Smooth muscle cell (in vitro differentiated cells): ENCODE data around the gene PCDHB8. TPM values are rescaled to one million over a fixed set of nuclear protein-coding genes. Genes with fewer than 3 reads are reported as not detected.
"Not testable (repeated sequence)": the region's sequence is repeated elsewhere in the genome, so short reads cannot be mapped to it uniquely, and the experiment has no call there.

Experiments used
- DNase-seq: peaks from one replicate; lab custom pipeline; 2025; ENCODE audit not compliant: unreplicated experiment; lab: John Stamatoyannopoulos, UW
- H2AFZ ChIP-seq: fragments of 200-600 bp; sonication (generic); 2 replicates; pipeline ENCODE4 v1.6.0; 2016; ENCODE audit warnings: antibody characterized with exemption, low read depth, mild to moderate bottlenecking
- H3F3A ChIP-seq: fragments of 200-600 bp; sonication (generic); 2 replicates; pipeline ENCODE4 v1.6.0; 2017; ENCODE audit warnings: antibody characterized with exemption, low read depth
- H3K27ac ChIP-seq: fragments of 200-600 bp; sonication (generic); 2 replicates; pipeline ENCODE4 v1.5.1; 2016; ENCODE audit warnings: low read depth, mild to moderate bottlenecking
- H3K27me3 ChIP-seq: fragments of 200-600 bp; sonication (generic); 2 replicates; pipeline ENCODE4 v1.6.1; 2016; ENCODE audit warnings: low read depth, mild to moderate bottlenecking
- H3K36me3 ChIP-seq: fragments of 200-600 bp; sonication (generic); 2 replicates; pipeline ENCODE4 v1.5.1; 2016; ENCODE audit warnings: low read depth
- H3K4me1 ChIP-seq: fragments of 200-600 bp; sonication (generic); 2 replicates; pipeline ENCODE4 v1.5.1; 2016; ENCODE audit warnings: low read depth
- H3K4me2 ChIP-seq: fragments of 200-600 bp; sonication (generic); 2 replicates; pipeline ENCODE4 v1.6.0; 2016; ENCODE audit warnings: mild to moderate bottlenecking
- H3K4me3 ChIP-seq: fragments of 200-600 bp; sonication (generic); 2 replicates; pipeline ENCODE4 v1.5.1; 2016; ENCODE audit warnings: mild to moderate bottlenecking
- H3K79me2 ChIP-seq: fragments of 200-600 bp; sonication (generic); 2 replicates; pipeline ENCODE4 v1.6.0; 2016; ENCODE audit warnings: low read depth, mild to moderate bottlenecking
- H3K9ac ChIP-seq: fragments of 200-600 bp; sonication (generic); 2 replicates; pipeline ENCODE4 v1.6.0; 2016; ENCODE audit warnings: low read depth
- H3K9me3 ChIP-seq: fragments of 200-600 bp; sonication (generic); replicated peaks from 2 replicates; pipeline ENCODE4 v1.5.1; 2016; ENCODE audit warnings: low read depth
- H4K20me1 ChIP-seq: fragments of 200-600 bp; sonication (generic); 2 replicates; pipeline ENCODE4 v1.6.0; 2016; ENCODE audit warnings: low read depth
- CTCF ChIP-seq: fragments of 200-600 bp; sonication (generic); IDR thresholded peaks from 2 replicates; pipeline ENCODE4 v1.5.1; 2017; ENCODE audit warnings: borderline replicate concordance, mild to moderate bottlenecking, antibody characterized with exemption; ENCODE audit not compliant: insufficient read depth, poor library complexity, severe bottlenecking
- WGBS: methylation state at CpG from one replicate; pipeline ENCODE4 v1.1.7; 2016; ENCODE audit warnings: low lambda C conversion rate; 5-methylcytosine and 5-hydroxymethylcytosine counted together
- polyA plus RNA-seq: library from polyadenylated mRNA; unstranded; fragments of >200 nt; fragmentation: Nextera tagmentation; extraction: Ambion mirVana; gene quantifications from 2 replicates; pipeline ENCODE4 v1.2.1, GENCODE V29; 2016
- total RNA-seq: library from RNA; depleted of rRNA; stranded (reverse); fragments of >200 nt; gene quantifications from 2 replicates; pipeline ENCODE4 v1.2.3, GENCODE V29; 2014

PCDHB8 gene
- total and polyA plus RNA-seq, 2 experiments from 2014 or later, result 0.90 to 1.1 TPM

DNA sequence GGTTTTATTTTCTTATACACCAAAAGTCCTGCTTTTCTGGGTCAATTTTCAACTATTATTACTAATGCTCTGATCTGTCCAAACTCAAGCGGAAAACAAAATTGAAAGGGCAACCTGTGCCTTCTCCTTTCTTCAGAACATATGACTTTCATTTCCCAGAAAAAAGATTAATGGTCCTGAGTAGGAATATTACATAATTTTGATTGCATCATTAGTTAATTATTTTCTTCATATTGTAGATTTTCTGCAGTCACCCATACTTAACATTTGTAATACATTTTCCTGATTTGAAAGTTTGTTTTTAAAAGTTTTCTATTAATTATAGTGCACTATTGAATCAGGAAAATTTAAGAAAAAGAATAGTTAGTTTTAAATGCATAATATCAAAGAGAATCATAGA lies 1.7 kb upstream of the PCDHB8 start:
- DNase-seq, result no peak
- H3K4me3 ChIP-seq, result no peak overlapping the region
- no peak overlapping the region for H3K4me2 ChIP-seq
- no peak for TF ChIP-seq CTCF
- no peaks in the 10 kb centered on the region for H3K9me3 ChIP-seq
- no peaks in the 10 kb centered on the region for H3F3A ChIP-seq
- H2AFZ ChIP-seq, result no peak overlapping the region
- H3K9ac ChIP-seq, result no peak overlapping the region
- no peaks in the 10 kb centered on the region for H3K4me1 ChIP-seq
- 95% methylated on average over 1 of the region's 1 CpG for WGBS
- H3K36me3 ChIP-seq, result no peaks in the 10 kb centered on the region
- H4K20me1 ChIP-seq, result no peaks in the 10 kb centered on the region
- H3K27ac ChIP-seq, result no peak overlapping the region
- H3K27me3 ChIP-seq, result no peaks in the 10 kb centered on the region
- H3K79me2 ChIP-seq, result no peaks in the 10 kb centered on the region

GRCh38 chr5:141179371-141179770 lies 1.8 kb downstream of the PCDHB8 start:
- not testable (repeated sequence) for DNase-seq, H3K9me3 ChIP-seq, H3K4me3 ChIP-seq, H3K9ac ChIP-seq, H2AFZ ChIP-seq, H3K27me3 ChIP-seq, H3K4me2 ChIP-seq, H3K36me3 ChIP-seq, H3K79me2 ChIP-seq, H3K4me1 ChIP-seq, H3F3A ChIP-seq, H4K20me1 ChIP-seq, H3K27ac ChIP-seq
- 97% methylated on average over 34 of the region's 39 CpGs for WGBS

DNA sequence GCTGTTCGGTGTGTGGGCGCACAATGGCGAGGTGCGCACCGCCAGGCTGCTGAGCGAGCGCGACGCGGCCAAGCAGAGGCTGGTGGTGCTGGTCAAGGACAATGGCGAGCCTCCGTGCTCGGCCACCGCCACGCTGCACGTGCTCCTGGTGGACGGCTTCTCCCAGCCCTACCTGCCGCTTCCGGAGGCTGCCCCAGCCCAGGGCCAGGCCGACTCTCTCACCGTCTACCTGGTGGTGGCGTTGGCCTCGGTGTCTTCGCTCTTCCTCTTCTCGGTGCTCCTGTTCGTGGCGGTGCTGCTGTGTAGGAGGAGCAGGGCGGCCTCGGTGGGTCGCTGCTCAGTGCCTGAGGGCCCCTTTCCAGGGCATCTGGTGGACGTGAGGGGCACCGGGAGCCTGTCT lies 2.3 kb downstream of the PCDHB8 start:
- H3F3A ChIP-seq, H3K27me3 ChIP-seq, H3K79me2 ChIP-seq, H3K4me3 ChIP-seq, H2AFZ ChIP-seq, H3K9me3 ChIP-seq, H3K4me2 ChIP-seq, H3K9ac ChIP-seq, DNase-seq, H3K4me1 ChIP-seq, H4K20me1 ChIP-seq, H3K36me3 ChIP-seq, H3K27ac ChIP-seq: not testable (repeated sequence)
- WGBS, result 94% methylated on average over 27 of the region's 32 CpGs

- no peaks in the 10 kb centered on the region for H3K27me3 ChIP-seq
These were observed 2.7 kb downstream of the PCDHB8 start for GRCh38 chr5:141180313-141180712.

More at GRCh38 chr5:141180313-141180712, 2.7 kb downstream of the PCDHB8 start:
- Histone ChIP-seq H3K4me1 (no peaks in the 10 kb centered on the region), H3K9ac (no peak overlapping the region), H3K27ac (no peak overlapping the region), H3K79me2 (no peaks in the 10 kb centered on the region), H3K9me3 (no peaks in the 10 kb centered on the region), H3K4me3 (no peak overlapping the region), H3K4me2 (no peak overlapping the region), H2AFZ (no peak overlapping the region), H3K36me3 (no peaks in the 10 kb centered on the region), H3F3A (no peaks in the 10 kb centered on the region), H4K20me1 (no peaks in the 10 kb centered on the region)
- DNase-seq, result no peak
- 82% methylated on average over 1 of the region's 1 CpG for WGBS
- no peak for TF ChIP-seq CTCF
